PC-9 (cell line): ENCODE data around the gene C2orf68.
"Not testable (repeated sequence)": the region's sequence is repeated elsewhere in the genome, so short reads cannot be mapped to it uniquely, and the experiment has no call there.

Experiments used
- EZH2 ChIP-seq: fragments of 200-600 bp; sonication (generic); IDR thresholded peaks from 2 replicates; pipeline ENCODE4 v1.8.0; 2017; ENCODE audit warnings: antibody characterized with exemption, low read depth
- TF ChIP-seq, protein P1 (sequence below): fragments of 200-600 bp; sonication (generic); conservative IDR thresholded peaks from 2 replicates; pipeline ENCODE4 v1.6.1; 2017; ENCODE audit warnings: mixed run types, antibody characterized with exemption, mild to moderate bottlenecking, moderate library complexity

DNA sequence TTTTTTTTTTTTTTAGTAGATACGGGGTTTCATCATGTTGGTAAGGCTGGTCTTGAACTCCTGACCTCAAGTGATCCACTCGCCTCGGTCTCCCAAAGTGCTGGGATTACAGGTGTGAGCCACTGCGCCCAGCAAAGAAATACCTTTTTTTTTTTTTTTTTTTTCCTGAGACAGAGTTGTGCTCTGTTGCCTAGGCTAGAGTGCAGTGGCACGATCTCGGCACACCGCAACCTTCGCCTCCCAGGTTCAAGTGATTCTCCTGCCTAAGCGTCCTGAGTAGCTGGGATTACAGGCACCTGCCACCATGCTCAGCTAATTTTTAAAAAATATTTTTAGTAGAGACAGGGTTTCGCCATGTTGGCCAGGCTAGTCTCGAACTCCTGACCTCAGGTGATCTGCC is 48.4 kb upstream of the C2orf68 start:
- TF ChIP-seq, protein P1, sequence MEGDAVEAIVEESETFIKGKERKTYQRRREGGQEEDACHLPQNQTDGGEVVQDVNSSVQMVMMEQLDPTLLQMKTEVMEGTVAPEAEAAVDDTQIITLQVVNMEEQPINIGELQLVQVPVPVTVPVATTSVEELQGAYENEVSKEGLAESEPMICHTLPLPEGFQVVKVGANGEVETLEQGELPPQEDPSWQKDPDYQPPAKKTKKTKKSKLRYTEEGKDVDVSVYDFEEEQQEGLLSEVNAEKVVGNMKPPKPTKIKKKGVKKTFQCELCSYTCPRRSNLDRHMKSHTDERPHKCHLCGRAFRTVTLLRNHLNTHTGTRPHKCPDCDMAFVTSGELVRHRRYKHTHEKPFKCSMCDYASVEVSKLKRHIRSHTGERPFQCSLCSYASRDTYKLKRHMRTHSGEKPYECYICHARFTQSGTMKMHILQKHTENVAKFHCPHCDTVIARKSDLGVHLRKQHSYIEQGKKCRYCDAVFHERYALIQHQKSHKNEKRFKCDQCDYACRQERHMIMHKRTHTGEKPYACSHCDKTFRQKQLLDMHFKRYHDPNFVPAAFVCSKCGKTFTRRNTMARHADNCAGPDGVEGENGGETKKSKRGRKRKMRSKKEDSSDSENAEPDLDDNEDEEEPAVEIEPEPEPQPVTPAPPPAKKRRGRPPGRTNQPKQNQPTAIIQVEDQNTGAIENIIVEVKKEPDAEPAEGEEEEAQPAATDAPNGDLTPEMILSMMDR: not testable (repeated sequence)
- TF ChIP-seq EZH2: not testable (repeated sequence)
